ENCODE measurements around the gene ZFAND3.

Gene ZFAND3

DNA sequence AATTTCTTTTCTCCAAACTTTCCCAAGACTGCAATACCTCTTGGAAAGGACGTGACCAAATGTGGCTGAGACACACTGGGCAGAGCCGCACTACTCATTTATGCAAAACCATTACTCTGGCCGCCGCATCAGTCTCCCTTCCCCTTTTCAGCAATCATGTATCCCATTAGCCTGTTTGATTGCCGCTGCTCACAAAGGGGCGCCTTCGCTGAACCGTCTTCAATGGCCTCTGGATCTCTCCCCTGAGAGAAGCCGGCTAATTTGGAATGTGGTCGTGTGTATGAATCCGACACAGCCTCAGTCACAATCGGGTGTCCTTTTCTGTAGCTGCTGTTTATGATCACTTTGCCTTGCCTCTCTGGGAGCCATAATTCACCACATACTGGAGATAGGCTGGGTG, 361.1 kb downstream of the ZFAND3 start:
- Histone ChIP-seq H3K27me3 (ENCODE audit: insufficient read depth, low read length, poor library complexity) (no peaks in the 10 kb centered on the region), H3K4me3 (ENCODE audit: low read depth in 1 of 2, low read length in 2 of 2) (no peak overlapping the region), H2AFZ (ENCODE audit: low read depth, low read length) (no peak overlapping the region), H4K20me1 (ENCODE audit: insufficient read depth, low read length) (no peaks in the 10 kb centered on the region), H3K27ac (ENCODE audit: low read length) (no peak overlapping the region), H3K79me2 (ENCODE audit: insufficient read depth, low read length) (no peaks in the 10 kb centered on the region), H3K4me1 (ENCODE audit: insufficient read depth, low read length) (no peaks in the 10 kb centered on the region), H3K36me3 (ENCODE audit: insufficient read depth, low read length) (no peaks in the 10 kb centered on the region), H3K4me2 (ENCODE audit: insufficient read depth, low read length) (no peak overlapping the region), H3K9ac (ENCODE audit: low read depth, low read length) (no peak overlapping the region), H3K9me3 (ENCODE audit: insufficient read depth, low read length, severe bottlenecking) (no peaks in the 10 kb centered on the region)
- no peak for ATAC-seq (ENCODE audit: insufficient read depth, low read depth)
- DNase-seq = peak; percentile 0
- TF ChIP-seq, protein P1, sequence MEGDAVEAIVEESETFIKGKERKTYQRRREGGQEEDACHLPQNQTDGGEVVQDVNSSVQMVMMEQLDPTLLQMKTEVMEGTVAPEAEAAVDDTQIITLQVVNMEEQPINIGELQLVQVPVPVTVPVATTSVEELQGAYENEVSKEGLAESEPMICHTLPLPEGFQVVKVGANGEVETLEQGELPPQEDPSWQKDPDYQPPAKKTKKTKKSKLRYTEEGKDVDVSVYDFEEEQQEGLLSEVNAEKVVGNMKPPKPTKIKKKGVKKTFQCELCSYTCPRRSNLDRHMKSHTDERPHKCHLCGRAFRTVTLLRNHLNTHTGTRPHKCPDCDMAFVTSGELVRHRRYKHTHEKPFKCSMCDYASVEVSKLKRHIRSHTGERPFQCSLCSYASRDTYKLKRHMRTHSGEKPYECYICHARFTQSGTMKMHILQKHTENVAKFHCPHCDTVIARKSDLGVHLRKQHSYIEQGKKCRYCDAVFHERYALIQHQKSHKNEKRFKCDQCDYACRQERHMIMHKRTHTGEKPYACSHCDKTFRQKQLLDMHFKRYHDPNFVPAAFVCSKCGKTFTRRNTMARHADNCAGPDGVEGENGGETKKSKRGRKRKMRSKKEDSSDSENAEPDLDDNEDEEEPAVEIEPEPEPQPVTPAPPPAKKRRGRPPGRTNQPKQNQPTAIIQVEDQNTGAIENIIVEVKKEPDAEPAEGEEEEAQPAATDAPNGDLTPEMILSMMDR (IDR thresholded peaks at IDR 0.05; ENCODE audit: borderline replicate concordance, extremely low read depth, low read length, poor library complexity, severe bottlenecking) = no peak
- TF ChIP-seq EZH2 (IDR thresholded peaks at IDR 0.05; ENCODE audit: borderline replicate concordance, low read depth, low read length, severe bottlenecking) = no peak

DNA sequence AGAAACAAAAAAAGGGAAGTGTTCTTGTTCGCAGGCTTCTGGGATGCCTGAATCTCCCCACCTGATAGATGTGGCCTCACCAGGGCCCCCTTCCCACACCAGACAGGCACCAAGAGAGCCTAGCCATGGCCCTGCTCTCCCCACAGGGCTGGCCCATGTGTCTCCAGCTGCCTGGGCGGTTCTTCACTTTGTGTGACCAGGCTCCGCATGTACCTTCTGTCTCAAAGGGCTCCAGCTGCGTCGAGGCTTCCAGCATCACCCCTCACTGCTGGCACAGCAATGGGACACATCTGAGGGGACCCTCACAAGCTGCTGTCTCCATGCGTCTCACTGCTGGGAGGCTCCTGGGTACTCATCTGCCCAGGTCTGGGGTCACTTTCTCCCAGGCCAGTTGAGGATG, 362.9 kb downstream of the ZFAND3 start:
- H3K36me3 ChIP-seq (ENCODE audit: insufficient read depth, low read length) = no peaks in the 10 kb centered on the region
- no peaks in the 10 kb centered on the region for H4K20me1 ChIP-seq (ENCODE audit: insufficient read depth, low read length)
- no peaks in the 10 kb centered on the region for H3K4me1 ChIP-seq (ENCODE audit: insufficient read depth, low read length)
- DNase-seq (no peak), ATAC-seq (ENCODE audit: insufficient read depth, low read depth) (no peak)
- H3K4me2 ChIP-seq (ENCODE audit: insufficient read depth, low read length) = no peak overlapping the region
- TF ChIP-seq, protein P1 (IDR thresholded peaks at IDR 0.05; ENCODE audit: borderline replicate concordance, extremely low read depth, low read length, poor library complexity, severe bottlenecking) = no peak
- TF ChIP-seq EZH2 (IDR thresholded peaks at IDR 0.05; ENCODE audit: borderline replicate concordance, low read depth, low read length, severe bottlenecking) = no peak
- no peaks in the 10 kb centered on the region for H3K27me3 ChIP-seq (ENCODE audit: insufficient read depth, low read length, poor library complexity)
- no peak overlapping the region for H2AFZ ChIP-seq (ENCODE audit: low read depth, low read length)
- H3K9ac ChIP-seq (ENCODE audit: low read depth, low read length) = no peak overlapping the region
- no peaks in the 10 kb centered on the region for H3K79me2 ChIP-seq (ENCODE audit: insufficient read depth, low read length)
- H3K4me3 ChIP-seq (ENCODE audit: low read depth in 1 of 2, low read length in 2 of 2) = no peak overlapping the region
- no peaks in the 10 kb centered on the region for H3K9me3 ChIP-seq (ENCODE audit: insufficient read depth, low read length, severe bottlenecking)
- no peak overlapping the region for H3K27ac ChIP-seq (ENCODE audit: low read length)

DNA sequence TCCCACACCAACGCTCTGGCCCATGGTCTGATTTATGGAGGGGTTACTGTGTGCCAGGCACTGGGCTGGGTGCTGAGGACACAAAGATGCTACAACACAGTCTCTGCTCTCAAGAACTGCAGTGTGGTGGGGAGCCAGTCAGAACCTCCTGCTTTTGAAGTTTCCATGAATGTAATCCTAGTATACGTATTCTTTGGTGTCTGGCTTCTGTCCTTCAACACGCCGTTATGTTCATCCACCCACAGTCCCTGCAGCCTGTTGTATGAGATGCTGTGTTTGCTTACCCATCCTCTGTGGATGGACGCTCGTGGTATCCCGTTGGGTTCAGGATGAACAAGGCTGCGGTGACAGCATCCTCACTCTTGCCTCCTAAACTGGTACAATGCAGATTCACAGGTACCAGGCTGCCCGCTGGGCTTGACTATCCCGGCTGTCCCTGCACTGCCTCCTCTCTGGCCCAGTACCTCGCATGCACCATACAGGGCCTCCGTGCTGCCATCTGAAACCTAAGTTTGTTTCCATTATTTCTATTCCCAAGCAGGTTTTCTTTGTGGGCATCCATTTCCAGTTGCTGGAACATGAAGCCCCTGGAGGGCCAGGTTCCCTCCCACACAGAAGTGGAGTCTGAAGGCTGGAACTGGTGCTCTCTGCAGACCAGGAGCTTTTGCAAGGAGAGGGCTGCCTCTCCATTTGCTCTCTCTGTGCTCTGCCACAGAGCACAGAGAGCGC, 364.5 kb downstream of the ZFAND3 start:
- no peak for ATAC-seq (ENCODE audit: insufficient read depth, low read depth)
- no peak overlapping the region for H3K4me3 ChIP-seq (ENCODE audit: low read depth in 1 of 2, low read length in 2 of 2)
- no peak overlapping the region for H2AFZ ChIP-seq (ENCODE audit: low read depth, low read length)
- no peaks in the 10 kb centered on the region for H3K79me2 ChIP-seq (ENCODE audit: insufficient read depth, low read length)
- H3K27me3 ChIP-seq (ENCODE audit: insufficient read depth, low read length, poor library complexity) = no peaks in the 10 kb centered on the region
- H3K4me1 ChIP-seq (ENCODE audit: insufficient read depth, low read length) = no peaks in the 10 kb centered on the region
- no peak for TF ChIP-seq EZH2 (IDR thresholded peaks at IDR 0.05; ENCODE audit: borderline replicate concordance, low read depth, low read length, severe bottlenecking)
- TF ChIP-seq, protein P1 (IDR thresholded peaks at IDR 0.05; ENCODE audit: borderline replicate concordance, extremely low read depth, low read length, poor library complexity, severe bottlenecking) = no peak
- H3K9ac ChIP-seq (ENCODE audit: low read depth, low read length) = no peak overlapping the region
- DNase-seq = no peak
- H4K20me1 ChIP-seq (ENCODE audit: insufficient read depth, low read length) = no peaks in the 10 kb centered on the region
- H3K4me2 ChIP-seq (ENCODE audit: insufficient read depth, low read length) = no peak overlapping the region
- no peaks in the 10 kb centered on the region for H3K36me3 ChIP-seq (ENCODE audit: insufficient read depth, low read length)
- no peaks in the 10 kb centered on the region for H3K9me3 ChIP-seq (ENCODE audit: insufficient read depth, low read length, severe bottlenecking)
- no peak overlapping the region for H3K27ac ChIP-seq (ENCODE audit: low read length)
